Measurements from ENCODE around the gene SLC19A2. TPM values are rescaled to one million over a fixed set of nuclear protein-coding genes. Genes with fewer than 3 reads are reported as not detected.

SLC19A2 gene
- total RNA-seq, 4 donors from 2014 or later = 19.0 to 38.8 (median 20.6) TPM

DNA sequence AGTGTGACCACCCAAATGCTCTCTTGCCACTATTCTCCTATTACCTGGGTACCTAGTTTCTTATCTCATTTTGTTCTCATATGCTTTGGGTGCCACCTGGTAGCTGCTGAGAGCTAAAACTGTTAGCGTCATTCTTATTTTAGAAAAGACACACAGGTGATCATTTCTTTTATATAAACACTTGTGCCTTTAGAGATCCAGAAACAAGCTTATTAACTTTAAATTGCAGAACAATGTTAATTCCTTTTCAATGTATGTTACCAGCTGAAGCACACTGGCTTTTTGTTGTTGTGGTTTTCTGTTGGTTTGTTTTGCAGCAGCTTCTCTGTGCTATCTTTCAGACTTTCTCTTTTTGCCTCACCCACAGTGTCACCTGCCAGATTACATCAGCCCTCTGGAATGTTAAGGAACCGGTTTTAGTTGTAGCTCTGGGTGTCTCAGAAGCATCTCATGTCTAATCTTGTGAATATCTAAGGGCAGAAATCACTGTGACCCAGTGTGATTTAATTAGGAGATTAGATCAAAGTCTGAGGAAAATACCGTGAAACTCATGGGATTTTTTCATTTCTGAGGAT, 43.4 kb upstream of the SLC19A2 start:
- 32% methylated on average over 3 of the region's 3 CpGs for WGBS
- TF ChIP-seq, protein P1, sequence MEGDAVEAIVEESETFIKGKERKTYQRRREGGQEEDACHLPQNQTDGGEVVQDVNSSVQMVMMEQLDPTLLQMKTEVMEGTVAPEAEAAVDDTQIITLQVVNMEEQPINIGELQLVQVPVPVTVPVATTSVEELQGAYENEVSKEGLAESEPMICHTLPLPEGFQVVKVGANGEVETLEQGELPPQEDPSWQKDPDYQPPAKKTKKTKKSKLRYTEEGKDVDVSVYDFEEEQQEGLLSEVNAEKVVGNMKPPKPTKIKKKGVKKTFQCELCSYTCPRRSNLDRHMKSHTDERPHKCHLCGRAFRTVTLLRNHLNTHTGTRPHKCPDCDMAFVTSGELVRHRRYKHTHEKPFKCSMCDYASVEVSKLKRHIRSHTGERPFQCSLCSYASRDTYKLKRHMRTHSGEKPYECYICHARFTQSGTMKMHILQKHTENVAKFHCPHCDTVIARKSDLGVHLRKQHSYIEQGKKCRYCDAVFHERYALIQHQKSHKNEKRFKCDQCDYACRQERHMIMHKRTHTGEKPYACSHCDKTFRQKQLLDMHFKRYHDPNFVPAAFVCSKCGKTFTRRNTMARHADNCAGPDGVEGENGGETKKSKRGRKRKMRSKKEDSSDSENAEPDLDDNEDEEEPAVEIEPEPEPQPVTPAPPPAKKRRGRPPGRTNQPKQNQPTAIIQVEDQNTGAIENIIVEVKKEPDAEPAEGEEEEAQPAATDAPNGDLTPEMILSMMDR (IDR thresholded peaks at IDR 0.05) = no peak
- Histone ChIP-seq H3K9me3 (no peaks in the 10 kb centered on the region), H3K27me3 (no peaks in the 10 kb centered on the region), H3K36me3 (peaks cover 0 to 16% (median 0%) of the 10 kb centered on the region in 4 donors), H3K27ac (replicated peaks in 1 of 4) (no peak overlapping the region), H3K4me3 (no peak overlapping the region), H3K4me1 (no peaks in the 10 kb centered on the region)
- intact Hi-C loops (cut with DNase I) = no loop called here
- no peak for DNase-seq (ENCODE audit: extremely low spot score)

DNA sequence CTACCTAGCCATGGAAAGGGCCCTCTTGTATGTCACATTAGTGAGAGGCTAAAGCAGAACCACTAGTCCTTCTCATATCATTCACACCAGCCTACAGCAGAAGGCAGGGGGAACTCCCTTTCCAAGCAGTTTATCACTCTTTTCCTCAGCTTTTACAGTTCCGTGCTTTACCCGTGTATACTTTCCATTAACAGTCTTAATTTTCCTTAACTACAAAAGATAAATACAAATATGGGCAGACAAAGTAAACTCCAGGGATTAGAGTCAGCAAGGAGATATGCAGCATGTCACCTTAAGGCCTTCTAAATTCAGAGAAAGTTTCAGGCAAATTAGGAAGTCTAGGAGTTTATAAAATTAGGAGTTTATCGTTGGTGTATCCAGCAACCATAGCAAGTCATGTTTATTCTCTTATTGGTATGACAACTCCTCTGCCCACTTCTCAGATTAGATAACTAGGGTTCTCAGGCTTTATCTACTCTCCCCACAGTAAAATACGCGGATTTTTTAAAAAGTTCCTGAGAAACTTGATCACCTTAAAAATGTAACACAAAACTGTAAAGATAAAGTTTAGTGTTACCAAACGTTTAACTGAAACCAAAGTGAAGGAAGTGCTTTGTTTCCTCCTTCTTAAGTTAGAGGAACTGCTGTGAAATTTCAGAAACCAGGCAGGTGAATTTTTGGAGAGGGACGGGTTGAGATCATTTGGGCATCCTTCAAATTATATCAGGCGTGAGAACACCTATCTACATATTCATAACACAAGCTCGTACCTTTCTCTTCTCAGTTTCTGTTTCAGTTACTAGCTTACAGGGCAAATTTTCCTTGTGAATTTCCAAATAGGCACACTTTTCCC, 42.7 kb upstream of the SLC19A2 start:
- Histone ChIP-seq H3K4me1 (no peaks in the 10 kb centered on the region), H3K36me3 (peaks cover 0 to 16% (median 0%) of the 10 kb centered on the region in 4 donors), H3K27me3 (no peaks in the 10 kb centered on the region), H3K4me3 (no peak overlapping the region), H3K9me3 (no peaks in the 10 kb centered on the region), H3K27ac (replicated peaks in 1 of 4) (no peak overlapping the region)
- no peak for DNase-seq (ENCODE audit: extremely low spot score)
- intact Hi-C loops (cut with DNase I) = no loop called here
- no peak for TF ChIP-seq EP300 (IDR thresholded peaks at IDR 0.05)
- TF ChIP-seq, protein P1 (IDR thresholded peaks at IDR 0.05) = no peak
- TF ChIP-seq POLR2AphosphoS5 (IDR thresholded peaks at IDR 0.05) = no peak
- no peak for TF ChIP-seq POLR2A (IDR thresholded peaks at IDR 0.05; ENCODE audit: low read depth)
- WGBS = 72% methylated on average over 9 of the region's 9 CpGs

DNA sequence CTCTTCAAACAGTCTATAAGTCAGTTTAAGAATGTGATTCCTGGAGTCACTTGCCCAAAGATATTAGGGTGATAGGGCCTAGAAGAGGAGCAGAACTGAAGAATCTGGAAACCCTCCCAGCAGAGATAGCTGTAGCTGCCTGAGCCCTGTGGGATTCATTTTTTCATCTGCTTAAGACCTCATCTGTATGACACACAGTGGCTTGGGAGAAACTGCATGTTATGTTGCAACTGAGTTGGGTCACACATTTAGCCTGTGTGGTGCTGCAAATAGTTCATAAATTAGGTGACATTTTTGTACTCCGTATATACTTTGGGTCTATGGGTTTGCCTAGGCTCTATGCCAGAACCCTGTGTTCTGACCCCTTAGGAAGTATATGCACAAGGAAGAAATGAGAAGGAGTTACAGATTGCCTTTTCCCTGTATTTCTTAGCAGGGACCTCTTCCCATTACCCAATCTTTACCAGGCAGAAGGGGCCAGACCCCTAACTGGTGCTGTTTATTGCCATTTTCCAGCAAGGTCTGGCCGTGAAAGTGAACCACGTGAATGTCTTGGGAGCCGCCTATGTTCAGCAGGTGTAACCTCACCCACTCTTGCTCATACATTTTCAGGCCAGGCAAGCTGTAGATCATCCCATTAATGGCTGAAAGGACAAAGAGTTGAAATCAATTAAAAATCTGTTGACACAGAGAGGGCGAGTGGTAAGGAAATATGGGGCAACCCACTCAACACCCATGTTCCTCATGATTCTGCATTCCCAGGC, 41.9 kb upstream of the SLC19A2 start:
- DNase-seq (ENCODE audit: extremely low spot score) = no peak
- H3K36me3 ChIP-seq = peaks cover 0 to 16% (median 0%) of the 10 kb centered on the region in 4 donors
- intact Hi-C loops (cut with DNase I) = no loop called here
- H3K27ac ChIP-seq (replicated peaks in 1 of 4) = no peak overlapping the region
- no peaks in the 10 kb centered on the region for H3K4me1 ChIP-seq
- no peak for TF ChIP-seq POLR2AphosphoS5 (IDR thresholded peaks at IDR 0.05)
- no peak for TF ChIP-seq POLR2A (IDR thresholded peaks at IDR 0.05; ENCODE audit: low read depth)
- no peak for TF ChIP-seq EP300 (IDR thresholded peaks at IDR 0.05)
- TF ChIP-seq, protein P1 (IDR thresholded peaks at IDR 0.05) = no peak
- H3K9me3 ChIP-seq = no peaks in the 10 kb centered on the region
- 82% methylated on average over 5 of the region's 5 CpGs for whole genome bisulfite sequencing
- H3K4me3 ChIP-seq = no peak overlapping the region
- H3K27me3 ChIP-seq = no peaks in the 10 kb centered on the region

DNA sequence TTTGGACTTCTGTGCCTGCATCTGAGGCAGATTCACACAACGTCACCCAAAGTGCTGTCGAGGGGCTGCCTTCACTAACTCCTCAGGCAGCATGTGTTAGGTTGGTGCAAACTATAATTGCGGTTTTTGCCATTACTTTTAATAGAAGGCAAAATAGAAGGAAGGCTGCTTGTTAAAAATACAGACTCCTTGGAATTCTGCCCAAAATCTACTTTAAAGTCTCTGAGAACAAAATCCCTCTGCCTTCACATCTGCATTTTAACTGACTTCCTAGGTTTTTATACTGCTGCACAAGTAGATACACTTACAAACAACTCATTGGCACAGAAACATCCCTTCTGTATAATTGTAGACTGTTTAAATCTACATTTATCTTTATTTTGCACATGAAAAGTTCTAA, 41.3 kb upstream of the SLC19A2 start:
- H3K27me3 ChIP-seq = no peaks in the 10 kb centered on the region
- no peaks in the 10 kb centered on the region for H3K9me3 ChIP-seq
- intact Hi-C loops (cut with DNase I) = no loop called here
- H3K36me3 ChIP-seq = peaks cover 0 to 16% (median 0%) of the 10 kb centered on the region in 4 donors
- no peak overlapping the region for H3K27ac ChIP-seq (replicated peaks in 1 of 4)
- H3K4me3 ChIP-seq = no peak overlapping the region
- DNase-seq (ENCODE audit: extremely low spot score) = no peak
- 81% methylated on average over 3 of the region's 3 CpGs for WGBS
- H3K4me1 ChIP-seq = no peaks in the 10 kb centered on the region
- TF ChIP-seq POLR2AphosphoS5 (IDR thresholded peaks at IDR 0.05) (no peak), EP300 (IDR thresholded peaks at IDR 0.05) (no peak), POLR2A (IDR thresholded peaks at IDR 0.05; ENCODE audit: low read depth) (no peak)
- TF ChIP-seq, protein P1 (IDR thresholded peaks at IDR 0.05) = no peak
